ENCODE data around the gene TARP.

TARP gene

DNA sequence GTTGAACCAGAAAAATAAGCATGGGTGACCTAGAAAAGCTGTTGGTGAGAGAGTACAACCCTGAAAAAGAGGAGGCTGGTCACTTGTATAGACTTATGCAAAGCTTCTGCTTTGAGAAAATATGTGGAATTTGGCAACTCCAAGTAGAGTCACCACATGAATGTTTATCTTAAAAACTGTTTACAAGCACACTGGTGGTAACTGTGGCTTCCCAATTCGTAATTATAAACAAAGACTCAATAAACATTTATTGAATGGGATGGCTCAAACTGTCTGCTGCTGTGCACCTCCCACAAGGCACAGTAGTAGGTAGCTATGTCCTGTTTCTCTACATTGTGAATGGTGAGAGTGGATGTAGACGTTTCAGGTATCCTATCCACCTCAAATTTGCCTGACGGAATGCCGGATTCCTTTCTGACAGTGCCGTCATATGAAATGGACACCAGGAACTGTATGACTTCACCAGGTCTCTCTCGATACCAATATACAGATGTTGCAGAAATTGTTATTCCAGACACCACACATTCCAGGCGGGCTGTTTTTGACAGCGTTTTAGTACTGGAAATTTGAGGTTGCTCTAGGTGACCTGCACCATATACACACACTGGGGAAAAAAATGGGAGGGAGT is 43.4 kb upstream of the TARP start:
- DNase-seq = no peak

GRCh38 chr7:38315410-38315809 is 42.0 kb upstream of the TARP start:
- Histone ChIP-seq H3K27me3 (replicated peaks; ENCODE audit: control insufficient read depth, insufficient read depth, low read length, poor library complexity, severe bottlenecking) (no peaks in the 10 kb centered on the region), H3K9me3 (ENCODE audit: control insufficient read depth, low read length) (no peaks in the 10 kb centered on the region), H3K4me3 (ENCODE audit: insufficient read depth, low read depth, low read length, poor library complexity, severe bottlenecking) (no peak overlapping the region), H3K27ac (ENCODE audit: insufficient read depth, low read length, poor library complexity, severe bottlenecking) (no peak overlapping the region), H3K36me3 (ENCODE audit: control insufficient read depth, insufficient read depth, low read length) (no peaks in the 10 kb centered on the region), H3K4me1 (ENCODE audit: control insufficient read depth, insufficient read depth, low read length, poor library complexity, severe bottlenecking) (no peaks in the 10 kb centered on the region)
- DNase-seq = no peak

More for the DNA sequence above, 43.4 kb upstream of the TARP start:
- no peaks in the 10 kb centered on the region for H3K36me3 ChIP-seq (ENCODE audit: control insufficient read depth, insufficient read depth, low read length)
- no peak overlapping the region for H3K4me3 ChIP-seq (ENCODE audit: insufficient read depth, low read depth, low read length, poor library complexity, severe bottlenecking)
- H3K27me3 ChIP-seq (replicated peaks; ENCODE audit: control insufficient read depth, insufficient read depth, low read length, poor library complexity, severe bottlenecking) = no peaks in the 10 kb centered on the region
- no peaks in the 10 kb centered on the region for H3K4me1 ChIP-seq (ENCODE audit: control insufficient read depth, insufficient read depth, low read length, poor library complexity, severe bottlenecking)
- no peaks in the 10 kb centered on the region for H3K9me3 ChIP-seq (ENCODE audit: control insufficient read depth, low read length)
- no peak overlapping the region for H3K27ac ChIP-seq (ENCODE audit: insufficient read depth, low read length, poor library complexity, severe bottlenecking)

- H3K9me3 ChIP-seq (ENCODE audit: control insufficient read depth, low read length) = no peaks in the 10 kb centered on the region
- H3K4me3 ChIP-seq (ENCODE audit: insufficient read depth, low read depth, low read length, poor library complexity, severe bottlenecking) = no peak overlapping the region
- no peaks in the 10 kb centered on the region for H3K27me3 ChIP-seq (replicated peaks; ENCODE audit: control insufficient read depth, insufficient read depth, low read length, poor library complexity, severe bottlenecking)
- DNase-seq = no peak
- H3K36me3 ChIP-seq (ENCODE audit: control insufficient read depth, insufficient read depth, low read length) = no peaks in the 10 kb centered on the region
- H3K27ac ChIP-seq (ENCODE audit: insufficient read depth, low read length, poor library complexity, severe bottlenecking) = no peak overlapping the region
- no peaks in the 10 kb centered on the region for H3K4me1 ChIP-seq (ENCODE audit: control insufficient read depth, insufficient read depth, low read length, poor library complexity, severe bottlenecking)
Measured at GRCh38 chr7:38312821-38313220, 39.4 kb upstream of the TARP start.

DNA sequence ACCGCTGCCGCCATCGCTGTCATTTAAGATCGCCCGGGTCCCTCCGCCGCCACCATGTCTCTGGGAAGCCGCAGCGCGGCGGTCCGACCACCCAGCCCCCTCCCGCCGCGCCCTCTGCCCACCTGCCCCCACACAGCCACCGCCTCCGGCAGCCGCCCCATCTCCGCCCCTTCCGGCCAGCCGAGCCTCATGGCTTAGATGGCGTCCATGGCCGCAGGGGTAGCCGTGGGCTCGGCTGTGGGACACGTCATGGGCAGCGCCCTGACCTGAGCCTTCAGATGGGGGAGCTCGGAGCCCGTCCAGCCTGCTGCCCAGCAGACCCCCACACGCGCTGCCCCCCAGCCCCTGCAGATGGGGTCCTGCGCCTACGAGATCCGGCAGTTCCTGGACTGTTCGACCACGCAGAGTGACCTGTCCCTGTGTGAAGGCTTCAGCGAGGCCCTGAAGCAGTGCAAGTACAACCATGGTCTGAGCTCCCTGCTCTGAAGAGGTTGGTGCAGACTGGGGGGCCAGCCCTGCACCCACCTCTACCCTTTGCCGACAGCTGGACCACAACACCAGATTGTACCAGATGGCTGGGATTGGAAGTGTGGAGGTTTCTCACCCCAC is 38.0 kb upstream of the TARP start:
- Histone ChIP-seq H3K27me3 (replicated peaks; ENCODE audit: control insufficient read depth, insufficient read depth, low read length, poor library complexity, severe bottlenecking) (no peaks in the 10 kb centered on the region), H3K9me3 (ENCODE audit: control insufficient read depth, low read length) (no peaks in the 10 kb centered on the region), H3K4me3 (ENCODE audit: insufficient read depth, low read depth, low read length, poor library complexity, severe bottlenecking) (no peak overlapping the region), H3K4me1 (ENCODE audit: control insufficient read depth, insufficient read depth, low read length, poor library complexity, severe bottlenecking) (no peaks in the 10 kb centered on the region), H3K27ac (ENCODE audit: insufficient read depth, low read length, poor library complexity, severe bottlenecking) (peak overlapping the region; percentile 1), H3K36me3 (ENCODE audit: control insufficient read depth, insufficient read depth, low read length) (no peaks in the 10 kb centered on the region)
- no peak for DNase-seq

- Histone ChIP-seq H3K27me3 (replicated peaks; ENCODE audit: control insufficient read depth, insufficient read depth, low read length, poor library complexity, severe bottlenecking) (no peaks in the 10 kb centered on the region), H3K36me3 (ENCODE audit: control insufficient read depth, insufficient read depth, low read length) (no peaks in the 10 kb centered on the region), H3K27ac (ENCODE audit: insufficient read depth, low read length, poor library complexity, severe bottlenecking) (peak overlapping the region; percentile 18), H3K4me1 (ENCODE audit: control insufficient read depth, insufficient read depth, low read length, poor library complexity, severe bottlenecking) (no peaks in the 10 kb centered on the region), H3K4me3 (ENCODE audit: insufficient read depth, low read depth, low read length, poor library complexity, severe bottlenecking) (no peak overlapping the region), H3K9me3 (ENCODE audit: control insufficient read depth, low read length) (no peaks in the 10 kb centered on the region)
- no peak for DNase-seq
Measured at GRCh38 chr7:38310591-38311101, 37.2 kb upstream of the TARP start.

GRCh38 chr7:38309555-38309954 is 36.1 kb upstream of the TARP start:
- Histone ChIP-seq H3K4me3 (ENCODE audit: insufficient read depth, low read depth, low read length, poor library complexity, severe bottlenecking) (no peak overlapping the region), H3K9me3 (ENCODE audit: control insufficient read depth, low read length) (no peaks in the 10 kb centered on the region), H3K27me3 (replicated peaks; ENCODE audit: control insufficient read depth, insufficient read depth, low read length, poor library complexity, severe bottlenecking) (no peaks in the 10 kb centered on the region), H3K36me3 (ENCODE audit: control insufficient read depth, insufficient read depth, low read length) (no peaks in the 10 kb centered on the region), H3K4me1 (ENCODE audit: control insufficient read depth, insufficient read depth, low read length, poor library complexity, severe bottlenecking) (no peaks in the 10 kb centered on the region), H3K27ac (ENCODE audit: insufficient read depth, low read length, poor library complexity, severe bottlenecking) (no peak overlapping the region)
- no peak for DNase-seq

GRCh38 chr7:38308140-38308539 is 34.7 kb upstream of the TARP start:
- Histone ChIP-seq H3K4me1 (ENCODE audit: control insufficient read depth, insufficient read depth, low read length, poor library complexity, severe bottlenecking) (no peaks in the 10 kb centered on the region), H3K27me3 (replicated peaks; ENCODE audit: control insufficient read depth, insufficient read depth, low read length, poor library complexity, severe bottlenecking) (no peaks in the 10 kb centered on the region), H3K4me3 (ENCODE audit: insufficient read depth, low read depth, low read length, poor library complexity, severe bottlenecking) (no peak overlapping the region), H3K9me3 (ENCODE audit: control insufficient read depth, low read length) (no peaks in the 10 kb centered on the region), H3K27ac (ENCODE audit: insufficient read depth, low read length, poor library complexity, severe bottlenecking) (no peak overlapping the region), H3K36me3 (ENCODE audit: control insufficient read depth, insufficient read depth, low read length) (no peaks in the 10 kb centered on the region)
- no peak for DNase-seq

- H3K9me3 ChIP-seq (ENCODE audit: control insufficient read depth, low read length) = no peaks in the 10 kb centered on the region
- no peak for DNase-seq
- no peaks in the 10 kb centered on the region for H3K4me1 ChIP-seq (ENCODE audit: control insufficient read depth, insufficient read depth, low read length, poor library complexity, severe bottlenecking)
Measured at GRCh38 chr7:38307640-38308039, 34.2 kb upstream of the TARP start.

GRCh38 chr7:38306914-38307313 is 33.5 kb upstream of the TARP start:
- Histone ChIP-seq H3K27ac (ENCODE audit: insufficient read depth, low read length, poor library complexity, severe bottlenecking) (no peak overlapping the region), H3K4me3 (ENCODE audit: insufficient read depth, low read depth, low read length, poor library complexity, severe bottlenecking) (no peak overlapping the region), H3K36me3 (ENCODE audit: control insufficient read depth, insufficient read depth, low read length) (no peaks in the 10 kb centered on the region), H3K4me1 (ENCODE audit: control insufficient read depth, insufficient read depth, low read length, poor library complexity, severe bottlenecking) (no peaks in the 10 kb centered on the region), H3K9me3 (ENCODE audit: control insufficient read depth, low read length) (no peaks in the 10 kb centered on the region), H3K27me3 (replicated peaks; ENCODE audit: control insufficient read depth, insufficient read depth, low read length, poor library complexity, severe bottlenecking) (no peaks in the 10 kb centered on the region)
- no peak for DNase-seq

More at GRCh38 chr7:38307640-38308039, 34.2 kb upstream of the TARP start:
- no peak overlapping the region for H3K4me3 ChIP-seq (ENCODE audit: insufficient read depth, low read depth, low read length, poor library complexity, severe bottlenecking)
- no peaks in the 10 kb centered on the region for H3K27me3 ChIP-seq (replicated peaks; ENCODE audit: control insufficient read depth, insufficient read depth, low read length, poor library complexity, severe bottlenecking)
- no peak overlapping the region for H3K27ac ChIP-seq (ENCODE audit: insufficient read depth, low read length, poor library complexity, severe bottlenecking)
- no peaks in the 10 kb centered on the region for H3K36me3 ChIP-seq (ENCODE audit: control insufficient read depth, insufficient read depth, low read length)

DNA sequence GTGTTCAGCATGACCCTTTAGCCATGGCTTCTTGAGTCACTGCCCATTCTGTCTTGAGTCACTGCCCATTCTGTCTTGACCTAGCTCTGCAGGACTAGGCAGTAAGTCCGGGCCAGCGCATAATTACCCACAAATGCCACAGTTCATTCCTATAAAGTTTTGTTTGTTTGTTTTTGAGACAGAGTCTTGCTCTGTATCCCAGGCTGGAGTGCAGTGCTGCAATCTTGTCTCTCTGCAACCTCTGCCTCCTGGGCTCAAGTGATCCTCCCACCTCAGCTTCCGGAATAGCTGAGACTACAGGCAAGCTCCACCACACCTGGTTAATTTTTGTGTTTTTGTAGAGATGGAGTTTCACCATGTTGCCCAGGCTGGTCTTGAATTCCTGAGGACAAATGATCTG is 32.7 kb upstream of the TARP start:
- Histone ChIP-seq H3K36me3 (ENCODE audit: control insufficient read depth, insufficient read depth, low read length) (no peaks in the 10 kb centered on the region), H3K4me1 (ENCODE audit: control insufficient read depth, insufficient read depth, low read length, poor library complexity, severe bottlenecking) (no peaks in the 10 kb centered on the region), H3K4me3 (ENCODE audit: insufficient read depth, low read depth, low read length, poor library complexity, severe bottlenecking) (no peak overlapping the region), H3K9me3 (ENCODE audit: control insufficient read depth, low read length) (no peaks in the 10 kb centered on the region), H3K27ac (ENCODE audit: insufficient read depth, low read length, poor library complexity, severe bottlenecking) (no peak overlapping the region), H3K27me3 (replicated peaks; ENCODE audit: control insufficient read depth, insufficient read depth, low read length, poor library complexity, severe bottlenecking) (no peaks in the 10 kb centered on the region)
- no peak for DNase-seq
